GM18909 (cell line): Measurements from ENCODE around the gene ANKRD22.
"Not testable (repeated sequence)": the region's sequence is repeated elsewhere in the genome, so short reads cannot be mapped to it uniquely, and the experiment has no call there.

ENCODE experiments used
- ATAC-seq: cut with Tn5 transposase; IDR thresholded peaks from one replicate; pipeline ENCODE4 v1.9.1; 2021; ENCODE audit warnings: mild to moderate bottlenecking; ENCODE audit not compliant: unreplicated experiment, poor library complexity

ANKRD22 gene

GRCh38 chr10:88851706-88852105 is at the start of gene ANKRD22:
Gene ANKRD22 (minus strand): TSS chr10:88851844. CDS start chr10:88851607, 237 bp downstream.
- no peak for ATAC-seq

- no peak for ATAC-seq
Measured at GRCh38 chr10:88899886-88900285, 48.2 kb upstream of the ANKRD22 start.

GRCh38 chr10:88898727-88899126 is 47.1 kb upstream of the ANKRD22 start:
- ATAC-seq: no peak

- no peak for ATAC-seq
Measured at GRCh38 chr10:88896994-88897853, 45.6 kb upstream of the ANKRD22 start.

GRCh38 chr10:88896372-88896993 is 44.8 kb upstream of the ANKRD22 start:
- ATAC-seq: no peak

- no peak for ATAC-seq
Measured at GRCh38 chr10:88895250-88895649, 43.6 kb upstream of the ANKRD22 start.

- no peak for ATAC-seq
Measured at GRCh38 chr10:88893611-88894010, 42.0 kb upstream of the ANKRD22 start.

GRCh38 chr10:88892222-88892967 is 40.8 kb upstream of the ANKRD22 start:
- no peak for ATAC-seq

GRCh38 chr10:88890681-88891381 is 39.2 kb upstream of the ANKRD22 start:
- ATAC-seq: no peak

- ATAC-seq: peak; percentile 63
Measured at GRCh38 chr10:88889559-88890337, 38.1 kb upstream of the ANKRD22 start.

GRCh38 chr10:88888810-88889445 is 37.3 kb upstream of the ANKRD22 start:
- ATAC-seq: no peak

GRCh38 chr10:88886557-88886956 is 34.9 kb upstream of the ANKRD22 start:
- ATAC-seq: peak; percentile 67

GRCh38 chr10:88883448-88883809 is 31.8 kb upstream of the ANKRD22 start:
- ATAC-seq: no peak

- ATAC-seq: not testable (repeated sequence)
Measured at GRCh38 chr10:88882646-88883447, 31.2 kb upstream of the ANKRD22 start.

- ATAC-seq: no peak
Measured at GRCh38 chr10:88881922-88882645, 30.4 kb upstream of the ANKRD22 start.

- ATAC-seq: no peak
Measured at GRCh38 chr10:88881320-88881719, 29.7 kb upstream of the ANKRD22 start.

- peak; percentile 82 for ATAC-seq
Measured at GRCh38 chr10:88880282-88881076, 28.8 kb upstream of the ANKRD22 start.
